ENCODE measurements around the gene AFF4. TPM values are rescaled to one million over a fixed set of nuclear protein-coding genes. Genes with fewer than 3 reads are reported as not detected.

Gene AFF4
- total RNA-seq, 4 donors from 2014 or later = 55.0 to 87.6 (median 75.3) TPM

- no peak for ATAC-seq
- WGBS, 2 donors (ENCODE audit: low coverage in 1 of 2) = 97% methylated on average over 3 of the region's 3 CpGs
- H3K9me3 ChIP-seq = no peaks in the 10 kb centered on the region
- TF ChIP-seq CTCF (IDR thresholded peaks at IDR 0.05) (no peak), POLR2A (IDR thresholded peaks at IDR 0.05) (no peak), EP300 (IDR thresholded peaks at IDR 0.05) (no peak), POLR2AphosphoS5 (IDR thresholded peaks at IDR 0.05) (no peak)
- H3K36me3 ChIP-seq = peaks cover 3 to 40% of the 10 kb centered on the region in 2 donors
- peaks cover 0 to 8% (median 0%) of the 10 kb centered on the region in 3 donors for H3K4me1 ChIP-seq
- no peaks in the 10 kb centered on the region for H3K27me3 ChIP-seq
- no peak overlapping the region for H3K27ac ChIP-seq
- H3K4me3 ChIP-seq = no peak overlapping the region
Observed at GRCh38 chr5:132901730-132902129, 61.7 kb downstream of the AFF4 start.

- TF ChIP-seq POLR2AphosphoS5 (IDR thresholded peaks at IDR 0.05) = no peak
- no peak for TF ChIP-seq POLR2A (IDR thresholded peaks at IDR 0.05)
- TF ChIP-seq EP300 (IDR thresholded peaks at IDR 0.05) = no peak
- no peak for TF ChIP-seq CTCF (IDR thresholded peaks at IDR 0.05)
- Histone ChIP-seq H3K9me3 (no peaks in the 10 kb centered on the region), H3K4me3 (no peak overlapping the region), H3K27ac (no peak overlapping the region), H3K27me3 (no peaks in the 10 kb centered on the region), H3K36me3 (peaks cover 3 to 47% of the 10 kb centered on the region in 2 donors), H3K4me1 (peaks cover 0 to 8% (median 0%) of the 10 kb centered on the region in 3 donors)
- no peak for ATAC-seq
- 61 to 68% methylated on average over 4 of the region's 4 CpGs for WGBS, 2 donors (ENCODE audit: low coverage in 1 of 2)
Observed at GRCh38 chr5:132901036-132901435, 62.4 kb downstream of the AFF4 start.

GRCh38 chr5:132898094-132898493 lies 65.3 kb downstream of the AFF4 start:
- 63 to 65% methylated on average over 3 of the region's 3 CpGs for WGBS, 2 donors (ENCODE audit: low coverage in 1 of 2)
- Histone ChIP-seq H3K36me3 (peaks cover 3 to 69% of the 10 kb centered on the region in 2 donors), H3K9me3 (no peaks in the 10 kb centered on the region), H3K4me1 (peaks cover 0 to 12% (median 0%) of the 10 kb centered on the region in 3 donors), H3K27me3 (no peaks in the 10 kb centered on the region), H3K27ac (no peak overlapping the region), H3K4me3 (no peak overlapping the region)
- TF ChIP-seq POLR2AphosphoS5 (IDR thresholded peaks at IDR 0.05) (no peak), POLR2A (IDR thresholded peaks at IDR 0.05) (no peak), CTCF (IDR thresholded peaks at IDR 0.05) (no peak), EP300 (IDR thresholded peaks at IDR 0.05) (no peak)
- ATAC-seq = no peak

- ATAC-seq = no peak
- Histone ChIP-seq H3K27me3 (no peaks in the 10 kb centered on the region), H3K4me1 (peaks cover 0 to 12% (median 0%) of the 10 kb centered on the region in 3 donors), H3K27ac (no peak overlapping the region), H3K4me3 (no peak overlapping the region), H3K36me3 (peaks cover 3 to 77% of the 10 kb centered on the region in 2 donors), H3K9me3 (no peaks in the 10 kb centered on the region)
- WGBS, 2 donors (ENCODE audit: low coverage in 1 of 2) = 80 to 94% methylated on average over 1 to 4 of the region's 7 CpGs
- TF ChIP-seq POLR2A (IDR thresholded peaks at IDR 0.05) (no peak), EP300 (IDR thresholded peaks at IDR 0.05) (no peak), POLR2AphosphoS5 (IDR thresholded peaks at IDR 0.05) (no peak), CTCF (IDR thresholded peaks at IDR 0.05) (no peak)
Observed at GRCh38 chr5:132896685-132897084, 66.7 kb downstream of the AFF4 start.

GRCh38 chr5:132895719-132896305 lies 67.6 kb downstream of the AFF4 start:
- Histone ChIP-seq H3K27ac (no peak overlapping the region), H3K9me3 (no peaks in the 10 kb centered on the region), H3K4me3 (no peak overlapping the region), H3K36me3 (peaks cover 3 to 86% of the 10 kb centered on the region in 2 donors), H3K27me3 (no peaks in the 10 kb centered on the region), H3K4me1 (peaks cover 0 to 12% (median 0%) of the 10 kb centered on the region in 3 donors)
- TF ChIP-seq POLR2AphosphoS5 (IDR thresholded peaks at IDR 0.05) (no peak), EP300 (IDR thresholded peaks at IDR 0.05) (no peak), POLR2A (IDR thresholded peaks at IDR 0.05) (no peak), CTCF (IDR thresholded peaks at IDR 0.05) (no peak)
- WGBS, 2 donors (ENCODE audit: low coverage in 1 of 2) = 75 to 79% methylated on average over 3 to 4 of the region's 4 CpGs
- ATAC-seq = no peak

Data from gastroesophageal sphincter (tissue), 4 donors.